WTC11 (cell line): ENCODE results near the gene PTPRN2. TPM values are rescaled to one million over a fixed set of nuclear protein-coding genes. Genes with fewer than 3 reads are reported as not detected.
"Not testable (repeated sequence)": the region's sequence is repeated elsewhere in the genome, so short reads cannot be mapped to it uniquely, and the experiment has no call there.

Source experiments
- ATAC-seq: fragments of 200-7000 bp; cut with Tn5 transposase; 2 replicates; pipeline ENCODE4 v1.10.0; 2021; ENCODE audit warnings: mild to moderate bottlenecking, moderate library complexity
- CTCF ChIA-PET: fragments of 300-600 bp; sonication (Branson Sonifier 250); formaldehyde crosslinking; loops from one replicate; lab custom pipeline; 2021; ENCODE audit warnings: antibody characterized with exemption; lab: Charles Lee
- POLR2A ChIA-PET: fragments of 350-600 bp; sonication (Branson Sonifier 250); formaldehyde crosslinking; loops from one replicate; lab custom pipeline; 2021; ENCODE audit warnings: antibody characterized with exemption; lab: Charles Lee
- DNase-seq: peaks from one replicate; pipeline ENCODE4 v3.0.0; 2021; ENCODE audit warnings: low spot score
- H3K27ac Mint-ChIP-seq: 2 replicates; pipeline ENCODE4 v1.8.0; 2021; ENCODE audit warnings: mixed read lengths
- H3K27me3 Mint-ChIP-seq: 2 replicates; pipeline ENCODE4 v1.8.0; 2021; ENCODE audit warnings: low read depth, mild to moderate bottlenecking, moderate library complexity, mixed read lengths
- H3K36me3 Mint-ChIP-seq: 2 replicates; pipeline ENCODE4 v1.8.0; 2021; ENCODE audit warnings: mixed read lengths
- H3K4me1 Mint-ChIP-seq: 2 replicates; pipeline ENCODE4 v1.8.0; 2022; ENCODE audit warnings: mixed read lengths
- H3K4me3 Mint-ChIP-seq: 2 replicates; pipeline ENCODE4 v1.8.0; 2021; ENCODE audit warnings: mild to moderate bottlenecking, moderate library complexity, mixed read lengths
- H3K9me3 Mint-ChIP-seq: 2 replicates; pipeline ENCODE4 v1.8.0; 2021; ENCODE audit warnings: mixed read lengths
- ARID4B ChIP-seq: sonication (generic); formaldehyde crosslinking; IDR thresholded peaks from 2 replicates; pipeline ENCODE4 v1.8.0; 2023; ENCODE audit warnings: missing genetic modification reagents, mild to moderate bottlenecking, borderline replicate concordance
- ATF2 ChIP-seq: sonication (generic); formaldehyde crosslinking; IDR thresholded peaks from 2 replicates; pipeline ENCODE4 v1.8.1; 2022; ENCODE audit warnings: low read depth, missing genetic modification reagents, borderline replicate concordance
- E2F1 ChIP-seq: sonication (generic); formaldehyde crosslinking; IDR thresholded peaks from 2 replicates; pipeline ENCODE4 v1.8.0; 2022; ENCODE audit warnings: mild to moderate bottlenecking, missing genetic modification reagents
- FOXJ3 ChIP-seq: sonication (generic); formaldehyde crosslinking; IDR thresholded peaks from 2 replicates; pipeline ENCODE4 v1.9.0; 2021; ENCODE audit warnings: missing genetic modification reagents, mild to moderate bottlenecking, borderline replicate concordance
- FOXP4 ChIP-seq: sonication (generic); formaldehyde crosslinking; IDR thresholded peaks from 2 replicates; pipeline ENCODE4 v1.8.0; 2022; ENCODE audit warnings: mild to moderate bottlenecking, missing genetic modification reagents
- HMGA2 ChIP-seq: fragments of 250-450 bp; sonication (Bioruptor Pico); IDR thresholded peaks from 2 replicates; pipeline ENCODE4 v1.4.0; 2021; ENCODE audit warnings: mild to moderate bottlenecking, moderate library complexity
- IRF1 ChIP-seq: sonication (generic); formaldehyde crosslinking; IDR thresholded peaks from 2 replicates; pipeline ENCODE4 v1.8.0; 2023; ENCODE audit warnings: missing genetic modification reagents
- JAZF1 ChIP-seq: fragments of 250-450 bp; sonication (Bioruptor Pico); IDR thresholded peaks from 2 replicates; pipeline ENCODE4 v1.9.0; 2021; ENCODE audit warnings: moderate library complexity, mild to moderate bottlenecking, inconsistent platforms
- JUN ChIP-seq: sonication (generic); formaldehyde crosslinking; IDR thresholded peaks from 2 replicates; pipeline ENCODE4 v1.8.0; 2023; ENCODE audit warnings: mild to moderate bottlenecking, missing genetic modification reagents
- KAT7 ChIP-seq: sonication (generic); formaldehyde crosslinking; IDR thresholded peaks from 2 replicates; pipeline ENCODE4 v1.8.1; 2023; ENCODE audit warnings: missing genetic modification reagents, mild to moderate bottlenecking, borderline replicate concordance
- MXD4 ChIP-seq: fragments of 250-450 bp; sonication (Bioruptor Pico); IDR thresholded peaks from 2 replicates; pipeline ENCODE4 v1.8.0; 2021; ENCODE audit warnings: mild to moderate bottlenecking, moderate library complexity, borderline replicate concordance
- SMAD3 ChIP-seq: sonication (generic); formaldehyde crosslinking; IDR thresholded peaks from 2 replicates; pipeline ENCODE4 v1.8.0; 2022; ENCODE audit warnings: missing genetic modification reagents, mild to moderate bottlenecking, borderline replicate concordance
- SMAD4 ChIP-seq: sonication (generic); formaldehyde crosslinking; IDR thresholded peaks from 2 replicates; pipeline ENCODE4 v1.8.0; 2022; ENCODE audit warnings: mild to moderate bottlenecking, missing genetic modification reagents
- TEAD1 ChIP-seq: sonication (generic); formaldehyde crosslinking; IDR thresholded peaks from 2 replicates; pipeline ENCODE4 v1.8.0; 2022; ENCODE audit warnings: mild to moderate bottlenecking, missing genetic modification reagents
- ZNF138 ChIP-seq: sonication (generic); formaldehyde crosslinking; conservative IDR thresholded peaks from 2 replicates; pipeline ENCODE4 v1.8.1; 2022; ENCODE audit warnings: mild to moderate bottlenecking, moderate library complexity, missing genetic modification reagents
- ZNF532 ChIP-seq: fragments of 250-450 bp; sonication (Bioruptor Pico); IDR thresholded peaks from 2 replicates; pipeline ENCODE4 v1.9.0; 2021; ENCODE audit warnings: mild to moderate bottlenecking, borderline replicate concordance
- total RNA-seq: library from RNA; stranded (reverse); gene quantifications from 3 replicates; pipeline ENCODE4 v1.2.3, GENCODE V29; 2021

The PTPRN2 gene
- total RNA-seq, 1 experiment from 2014 or later: 4.7 TPM

GRCh38 chr7:158348039-158348438 is 239.6 kb downstream of the PTPRN2 start:
- H3K4me3 Mint-ChIP-seq, ATAC-seq, H3K27ac Mint-ChIP-seq, POLR2A ChIA-PET, CTCF ChIA-PET, H3K9me3 Mint-ChIP-seq, DNase-seq, H3K36me3 Mint-ChIP-seq: not testable (repeated sequence)
- H3K4me1 Mint-ChIP-seq: peaks cover 25% of the 10 kb centered on the region
- peaks cover 32% of the 10 kb centered on the region for H3K27me3 Mint-ChIP-seq

GRCh38 chr7:158345731-158346130 is 241.9 kb downstream of the PTPRN2 start:
- no peak overlapping the region for H3K27ac Mint-ChIP-seq
- no peak for DNase-seq
- peaks cover 8% of the 10 kb centered on the region for H3K4me1 Mint-ChIP-seq
- H3K36me3 Mint-ChIP-seq: peaks cover 19% of the 10 kb centered on the region
- ChIA-PET POLR2A (no interaction called here), CTCF (no interaction called here)
- H3K4me3 Mint-ChIP-seq: no peak overlapping the region
- peaks cover 24% of the 10 kb centered on the region for H3K9me3 Mint-ChIP-seq
- peaks cover 24% of the 10 kb centered on the region for H3K27me3 Mint-ChIP-seq
- no peak for ATAC-seq
- TF ChIP-seq ATF2: no peak
- TF ChIP-seq SMAD3 (CRISPR knock-in tag): no peak
- TF ChIP-seq HMGA2 (CRISPR knock-in tag): no peak
- TF ChIP-seq FOXP4 (CRISPR knock-in tag): no peak
- no peak for TF ChIP-seq KAT7
- TF ChIP-seq MXD4 (CRISPR knock-in tag): no peak
- no peak for TF ChIP-seq ZNF138
- TF ChIP-seq JAZF1: no peak
- TF ChIP-seq TEAD1 (CRISPR knock-in tag): no peak
- no peak for TF ChIP-seq ZNF532

GRCh38 chr7:158344706-158345300 is 242.8 kb downstream of the PTPRN2 start:
- ChIA-PET CTCF (interaction anchor here (1.2 kb wide), 1 partner anchor 8 kb away, joined by 3 read pairs; no protein-coding TSS in a partner anchor), POLR2A (no interaction called here)
- no peak for ATAC-seq
- Mint-ChIP-seq H3K27me3 (peaks cover 15% of the 10 kb centered on the region), H3K27ac (no peak overlapping the region), H3K4me1 (no peaks in the 10 kb centered on the region), H3K9me3 (peaks cover 24% of the 10 kb centered on the region), H3K4me3 (no peak overlapping the region), H3K36me3 (peaks cover 19% of the 10 kb centered on the region)
- DNase-seq: no peak
- TF ChIP-seq JUN (CRISPR knock-in tag) (no peak), ATF2 (no peak), FOXJ3 (CRISPR knock-in tag) (no peak), IRF1 (CRISPR knock-in tag) (no peak), E2F1 (CRISPR knock-in tag) (no peak), SMAD4 (CRISPR knock-in tag) (no peak), SMAD3 (CRISPR knock-in tag) (no peak), ARID4B (no peak)
